Esophagus squamous epithelium (tissue), 4 donors: ENCODE results near the gene SLC29A4.

Experiments
- POLR2A ChIP-seq, 4 donors: fragments of 450-650 bp; IDR thresholded peaks; one replicate each; pipeline ENCODE4 v1.6.1; 2017; ENCODE audit warnings: antibody characterized with exemption in 4 of 4, mild to moderate bottlenecking in 4 of 4, moderate library complexity in 3 of 4
- TF ChIP-seq, protein P1 (sequence below), 6 experiments: fragments of 450-650 bp in 4 of 6; fragments of 200-600 bp in 2 of 6; sonication (generic) in 2 of 6; IDR thresholded peaks; one replicate each; pipeline ENCODE4 v1.5.1; 2016 to 2019; ENCODE audit warnings: antibody characterized with exemption in 6 of 6, mild to moderate bottlenecking in 4 of 6, moderate library complexity in 4 of 6

DNA sequence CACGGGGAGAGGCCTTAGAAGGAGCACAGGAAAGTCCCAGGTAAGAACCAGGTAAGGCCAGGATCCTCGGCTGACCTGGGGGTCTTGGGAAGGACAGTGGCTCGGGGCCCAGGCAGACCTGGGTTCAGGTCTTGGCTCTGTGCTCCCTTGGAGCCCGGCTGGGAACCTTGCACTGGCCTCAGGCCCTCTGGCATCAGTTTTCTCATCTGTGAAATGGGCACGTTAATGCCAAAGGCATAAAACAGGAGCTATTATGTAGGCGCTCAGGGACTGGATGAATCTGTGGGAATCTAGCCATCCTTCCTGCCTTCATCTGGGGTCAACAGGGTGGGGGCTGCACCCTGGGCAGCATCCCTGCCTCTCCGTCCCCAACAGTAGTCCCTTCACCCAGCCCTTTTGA is 8.3 kb upstream of the SLC29A4 start:
- TF ChIP-seq, protein P1, sequence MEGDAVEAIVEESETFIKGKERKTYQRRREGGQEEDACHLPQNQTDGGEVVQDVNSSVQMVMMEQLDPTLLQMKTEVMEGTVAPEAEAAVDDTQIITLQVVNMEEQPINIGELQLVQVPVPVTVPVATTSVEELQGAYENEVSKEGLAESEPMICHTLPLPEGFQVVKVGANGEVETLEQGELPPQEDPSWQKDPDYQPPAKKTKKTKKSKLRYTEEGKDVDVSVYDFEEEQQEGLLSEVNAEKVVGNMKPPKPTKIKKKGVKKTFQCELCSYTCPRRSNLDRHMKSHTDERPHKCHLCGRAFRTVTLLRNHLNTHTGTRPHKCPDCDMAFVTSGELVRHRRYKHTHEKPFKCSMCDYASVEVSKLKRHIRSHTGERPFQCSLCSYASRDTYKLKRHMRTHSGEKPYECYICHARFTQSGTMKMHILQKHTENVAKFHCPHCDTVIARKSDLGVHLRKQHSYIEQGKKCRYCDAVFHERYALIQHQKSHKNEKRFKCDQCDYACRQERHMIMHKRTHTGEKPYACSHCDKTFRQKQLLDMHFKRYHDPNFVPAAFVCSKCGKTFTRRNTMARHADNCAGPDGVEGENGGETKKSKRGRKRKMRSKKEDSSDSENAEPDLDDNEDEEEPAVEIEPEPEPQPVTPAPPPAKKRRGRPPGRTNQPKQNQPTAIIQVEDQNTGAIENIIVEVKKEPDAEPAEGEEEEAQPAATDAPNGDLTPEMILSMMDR (IDR thresholded peaks at IDR 0.05) = no peak
- TF ChIP-seq POLR2A (IDR thresholded peaks at IDR 0.05) = no peak
